Stimulated activated CD8-positive, alpha-beta memory T cell treated with anti-CD3 and anti-CD28 coated beads, Interleukin-7, amount 100 ng/mL, for 48 hours (primary cell): Measurements from ENCODE around the gene MTCL1.
A peak's percentile ranks its signal among the peaks of the same experiment; 100 is the strongest.

ENCODE experiments used
- DNase-seq, 2 donors: peaks; one replicate each; pipeline ENCODE4 v3.0.0-alpha.2; 2020; ENCODE audit warnings: low read depth in 1 of 2; ENCODE audit errors: extremely low read depth in 1 of 2

MTCL1 gene

DNA sequence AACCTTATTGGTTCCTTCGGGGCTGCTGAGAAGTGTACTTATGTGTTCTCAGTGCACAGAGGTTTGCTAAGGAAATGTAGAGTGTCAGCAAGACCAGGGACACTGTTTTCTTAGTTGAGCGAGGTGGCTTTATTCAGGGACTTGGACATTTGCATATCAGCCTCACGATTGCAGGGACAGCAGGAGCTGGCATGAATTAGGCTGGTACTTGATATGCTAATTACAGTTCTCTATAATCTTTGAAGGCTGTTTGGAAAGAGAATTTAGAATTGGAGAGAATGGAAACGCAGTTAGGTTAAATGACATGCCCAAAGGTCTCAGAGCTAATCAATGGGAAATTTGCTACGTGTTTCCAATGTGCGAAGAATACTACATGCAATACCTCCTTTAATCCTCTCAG is 18.7 kb upstream of the MTCL1 start:
- no peak for DNase-seq

DNA sequence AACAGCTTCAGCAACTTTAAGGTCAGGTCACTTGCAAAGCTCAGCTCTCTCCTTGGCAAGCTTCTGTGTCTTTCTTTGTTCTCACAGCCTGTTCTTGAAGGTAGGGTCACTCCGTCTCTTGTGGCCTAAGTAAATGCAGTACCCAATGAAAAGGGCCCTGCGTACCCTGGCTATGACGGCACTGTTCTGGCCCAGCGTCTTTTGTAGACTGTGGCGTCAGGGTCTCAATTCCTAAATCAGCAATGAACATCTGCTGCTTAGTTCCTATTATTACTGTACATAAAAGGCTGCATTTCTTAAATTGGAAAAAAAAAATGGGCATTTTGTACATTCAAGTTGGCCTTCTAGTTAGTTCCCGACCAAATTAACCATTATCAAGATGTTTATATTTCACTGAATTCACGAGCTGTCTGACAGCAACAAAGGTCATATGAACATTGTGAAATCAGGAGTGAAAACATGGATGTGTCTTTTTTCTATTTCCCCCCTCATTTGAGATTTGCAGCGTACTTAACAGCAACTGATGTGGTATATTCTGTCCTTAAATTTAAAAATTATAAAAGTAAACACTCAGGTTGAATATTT is 17.0 kb upstream of the MTCL1 start:
- DNase-seq = no peak

DNA sequence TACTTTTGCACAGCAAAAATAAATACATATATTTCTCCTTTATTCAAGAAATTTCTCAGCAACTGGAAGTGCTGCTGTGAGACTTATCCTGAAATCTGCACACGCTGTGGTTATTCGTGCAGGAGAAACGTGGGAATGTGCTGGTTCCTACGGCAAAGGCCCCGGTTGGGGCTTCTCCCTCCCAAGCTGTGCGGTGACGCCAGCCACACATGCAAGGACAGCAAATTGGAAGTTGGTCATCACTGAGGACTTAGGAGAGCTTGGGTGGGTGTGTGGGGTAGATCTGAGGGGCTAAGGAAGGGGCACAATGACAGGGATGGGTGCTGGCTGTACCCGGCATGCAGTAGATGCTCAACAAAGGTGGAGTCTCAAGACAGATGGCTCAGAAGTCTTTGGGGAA is 16.5 kb upstream of the MTCL1 start:
- no peak for DNase-seq

DNA sequence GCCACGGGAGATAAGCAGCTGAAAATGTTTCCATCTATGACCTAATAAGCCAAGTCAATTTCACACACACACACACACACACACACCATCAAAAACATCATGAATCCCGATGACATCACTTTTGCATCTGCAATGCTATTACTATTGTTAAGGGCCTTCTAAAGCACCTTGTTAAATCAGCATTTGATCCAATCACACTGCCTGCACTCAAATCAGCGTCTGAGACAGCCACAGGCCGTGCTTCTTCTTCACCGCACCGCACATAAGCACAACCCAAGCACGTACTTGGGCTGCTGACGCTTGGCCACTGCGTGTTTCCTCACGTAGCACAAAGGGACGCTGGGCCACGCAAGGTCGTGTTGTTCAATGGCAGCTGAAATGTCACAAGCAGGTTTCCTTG is 15.8 kb upstream of the MTCL1 start:
- no peak for DNase-seq

DNA sequence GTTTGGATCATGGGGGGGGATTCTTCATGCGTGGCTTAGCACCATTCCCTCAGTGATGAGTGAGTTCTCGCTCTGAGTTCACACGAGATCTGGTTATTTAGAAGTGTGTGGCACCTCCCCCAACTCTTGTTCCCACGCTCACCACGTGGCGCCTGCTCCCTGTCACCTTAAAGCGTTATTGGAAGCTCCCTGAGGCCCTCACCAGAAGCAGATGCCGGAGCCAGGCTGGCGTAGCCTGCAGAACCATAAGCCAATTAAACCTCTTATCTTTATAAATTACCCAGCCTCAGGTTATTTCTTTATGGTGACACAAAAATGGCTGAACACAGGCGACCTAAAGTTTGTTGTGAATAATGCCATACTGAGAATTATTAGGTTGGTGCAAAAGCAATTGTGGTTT is 10.5 kb upstream of the MTCL1 start:
- no peak for DNase-seq

DNA sequence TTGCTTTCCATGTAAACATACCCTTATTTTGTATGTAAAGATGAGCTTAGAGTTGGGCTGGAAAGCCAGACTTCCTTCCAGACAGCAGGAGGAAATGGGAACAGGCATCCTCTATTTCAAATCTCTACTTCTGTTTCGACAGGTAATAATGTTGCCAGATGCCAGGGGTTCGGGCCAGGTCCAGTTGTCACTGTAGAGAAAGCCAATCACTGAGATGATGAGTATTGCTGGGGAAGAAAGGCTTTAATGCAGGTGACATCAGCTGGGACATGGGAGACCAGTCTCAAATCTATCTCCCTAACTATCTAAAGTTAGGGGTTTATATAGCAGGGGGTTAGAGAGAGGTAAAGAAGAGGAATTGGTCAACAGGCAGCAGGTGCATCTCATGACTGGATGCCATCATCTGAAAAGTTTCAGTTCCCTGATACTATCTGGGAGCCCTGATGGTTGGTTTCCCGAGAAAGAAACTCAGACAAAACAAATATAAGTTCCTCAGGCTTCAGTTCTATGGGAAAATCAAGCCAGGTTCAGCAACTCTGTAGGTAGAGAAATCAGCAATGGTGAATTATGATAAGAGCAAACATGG is 9.3 kb upstream of the MTCL1 start:
- DNase-seq = no peak

DNA sequence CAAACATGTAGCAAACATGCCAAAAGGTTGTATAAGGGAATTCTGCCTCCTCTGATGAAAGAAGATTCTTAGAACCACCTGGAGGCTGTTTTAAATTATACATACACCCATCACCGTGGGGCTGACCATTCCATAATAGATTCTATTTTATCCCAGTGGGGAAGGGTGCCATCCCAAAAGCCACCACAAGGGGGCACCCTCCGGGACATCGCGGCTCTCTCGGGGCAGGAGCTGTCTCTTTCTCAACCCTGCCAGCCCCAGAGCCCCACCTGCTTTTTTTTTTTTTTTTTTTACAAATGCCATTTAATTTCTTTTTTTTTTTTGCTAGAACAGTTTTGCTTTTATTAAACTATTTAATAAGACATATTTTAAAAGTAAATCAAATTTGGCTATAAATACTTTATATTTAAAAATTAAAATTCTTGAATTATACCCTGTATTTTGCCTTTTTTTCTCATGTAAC is 8.6 kb upstream of the MTCL1 start:
- peak; percentile 37 to 50 for DNase-seq

DNA sequence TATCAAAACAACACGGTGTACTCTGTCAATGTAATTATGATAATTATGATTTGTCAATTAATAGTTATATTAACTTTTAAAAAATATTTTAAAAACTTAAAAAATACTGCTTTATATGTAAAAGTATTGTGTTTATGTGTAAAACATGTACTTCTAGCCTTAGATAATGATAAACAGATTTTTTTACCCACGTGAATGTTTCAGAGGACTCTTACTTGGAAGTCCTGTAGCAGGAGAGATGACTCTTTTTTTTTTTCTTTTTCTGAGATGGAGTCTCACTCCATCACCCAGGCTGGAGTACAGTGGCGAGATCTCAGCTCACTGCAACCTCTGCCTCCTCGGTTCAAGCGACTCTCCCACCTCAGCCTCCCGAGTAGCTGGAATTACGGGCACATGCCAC is 6.2 kb upstream of the MTCL1 start:
- no peak for DNase-seq

DNA sequence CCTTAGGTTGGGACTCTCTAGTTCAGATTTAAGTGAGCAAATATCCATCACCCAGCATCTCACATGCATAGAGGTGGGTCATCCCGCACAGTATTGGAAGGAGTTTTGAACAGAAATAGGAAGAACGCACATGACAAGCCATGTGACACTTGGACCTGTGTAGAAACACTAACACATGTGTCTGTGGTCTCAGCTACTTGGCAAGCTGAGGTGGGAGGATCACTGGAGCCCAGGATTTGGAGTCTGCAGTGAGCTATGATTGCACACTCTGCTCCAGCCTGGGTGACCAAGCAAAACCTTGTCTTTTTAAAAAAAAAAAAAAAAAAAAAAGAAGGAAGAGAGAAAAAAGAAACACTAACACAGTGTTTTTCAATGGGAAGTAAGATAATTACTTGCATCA is 5.4 kb upstream of the MTCL1 start:
- no peak for DNase-seq

DNA sequence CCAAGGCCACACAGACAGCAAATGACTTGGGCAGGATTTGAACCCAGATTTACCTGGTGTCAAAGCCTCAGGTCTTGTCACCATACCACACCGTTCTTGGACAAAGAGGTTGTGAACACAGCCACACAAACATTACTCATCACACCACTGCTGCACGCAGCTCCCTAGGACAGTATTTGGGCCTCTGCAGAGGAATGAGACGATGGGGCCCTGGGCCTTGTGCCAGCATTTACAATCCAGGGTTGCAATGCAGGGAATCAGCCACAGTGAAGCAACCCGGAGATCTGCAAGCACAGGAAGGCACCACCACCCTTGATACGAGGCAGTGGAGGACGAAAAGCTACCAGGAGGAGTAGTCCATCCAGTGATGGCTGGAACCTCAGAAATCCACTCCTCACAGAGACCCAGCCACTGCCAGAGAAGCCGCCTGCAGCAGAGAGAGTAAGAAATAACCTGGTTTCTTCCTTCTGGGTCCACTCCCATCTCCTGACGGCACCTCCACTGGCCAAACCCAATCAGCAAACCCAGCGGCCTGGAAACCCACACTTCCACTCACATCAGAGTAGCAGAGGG is 3.7 kb upstream of the MTCL1 start:
- DNase-seq = no peak

DNA sequence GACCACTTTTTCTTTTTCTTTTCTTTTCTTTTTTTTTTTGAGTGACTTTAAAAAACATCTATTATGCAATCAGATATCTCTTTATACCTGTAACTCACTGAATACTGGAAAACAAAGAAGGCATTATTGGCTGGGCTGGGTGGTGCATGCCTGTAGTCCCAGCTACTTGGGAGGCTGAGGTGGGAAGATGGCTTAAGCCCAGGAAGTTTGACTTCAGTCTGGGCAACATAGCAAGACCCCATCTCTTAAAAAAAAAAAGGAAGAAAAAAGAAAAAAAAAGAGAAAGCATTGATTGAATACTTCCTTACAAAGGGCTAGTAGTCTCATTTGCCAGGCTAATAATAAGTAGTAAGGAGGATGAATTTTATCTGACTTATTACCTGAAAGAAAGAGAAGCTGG is 2.7 kb upstream of the MTCL1 start:
- no peak for DNase-seq

DNA sequence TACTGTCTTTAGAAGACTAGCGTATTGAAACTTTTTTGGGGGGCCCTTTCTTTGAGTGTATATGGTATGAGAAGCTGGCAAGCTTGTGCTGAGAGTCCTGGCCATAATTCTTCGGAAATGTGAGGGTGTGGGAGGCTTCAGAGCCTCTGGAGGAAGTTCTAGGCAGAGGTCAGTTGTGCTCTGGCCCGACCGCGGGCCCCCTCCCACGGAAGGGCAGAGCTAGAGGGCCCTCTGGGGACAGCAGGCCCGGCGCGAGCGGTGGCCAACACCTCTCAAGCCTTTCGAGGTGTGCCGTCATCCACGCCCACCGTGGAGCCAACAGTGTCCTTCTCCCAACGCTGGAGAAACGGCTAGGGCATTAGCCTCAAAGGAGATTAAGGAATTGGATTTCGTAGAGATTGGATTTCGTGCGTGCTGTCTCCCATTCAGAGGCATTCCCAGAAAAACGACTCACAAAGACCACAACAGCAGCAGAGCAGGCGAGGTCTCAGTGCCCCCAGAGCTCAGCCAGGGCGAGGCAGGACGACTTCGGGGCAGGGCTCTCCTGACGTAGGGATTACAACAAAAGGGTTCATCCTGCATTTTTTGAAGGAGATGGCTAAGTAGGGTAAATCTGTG is 2.2 kb upstream of the MTCL1 start:
- no peak for DNase-seq

DNA sequence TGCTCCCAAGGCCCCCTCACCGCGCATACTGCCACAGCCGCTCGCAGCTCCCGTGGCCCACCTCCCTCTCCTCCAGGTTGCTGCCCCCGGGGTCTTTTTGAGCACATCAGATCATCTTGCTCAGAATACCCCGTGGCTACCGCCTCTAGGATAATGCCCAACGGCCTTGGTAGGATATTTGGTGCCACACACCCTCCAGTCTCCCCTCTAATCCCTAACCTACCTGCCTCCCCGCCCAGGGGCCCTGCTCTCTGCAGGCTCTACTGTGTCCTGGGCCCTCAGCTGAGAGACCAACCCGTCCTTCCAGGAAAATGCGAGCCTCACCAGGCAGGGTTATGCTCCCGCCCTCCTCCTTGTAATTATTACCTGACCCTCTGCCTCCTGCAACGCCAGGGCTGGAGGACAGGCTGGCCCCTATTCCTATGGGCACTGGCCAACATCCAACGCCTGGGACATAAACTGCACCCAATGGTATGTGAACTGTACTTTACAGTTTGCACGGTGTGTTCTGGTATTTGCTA is 1.5 kb upstream of the MTCL1 start:
- no peak for DNase-seq

DNA sequence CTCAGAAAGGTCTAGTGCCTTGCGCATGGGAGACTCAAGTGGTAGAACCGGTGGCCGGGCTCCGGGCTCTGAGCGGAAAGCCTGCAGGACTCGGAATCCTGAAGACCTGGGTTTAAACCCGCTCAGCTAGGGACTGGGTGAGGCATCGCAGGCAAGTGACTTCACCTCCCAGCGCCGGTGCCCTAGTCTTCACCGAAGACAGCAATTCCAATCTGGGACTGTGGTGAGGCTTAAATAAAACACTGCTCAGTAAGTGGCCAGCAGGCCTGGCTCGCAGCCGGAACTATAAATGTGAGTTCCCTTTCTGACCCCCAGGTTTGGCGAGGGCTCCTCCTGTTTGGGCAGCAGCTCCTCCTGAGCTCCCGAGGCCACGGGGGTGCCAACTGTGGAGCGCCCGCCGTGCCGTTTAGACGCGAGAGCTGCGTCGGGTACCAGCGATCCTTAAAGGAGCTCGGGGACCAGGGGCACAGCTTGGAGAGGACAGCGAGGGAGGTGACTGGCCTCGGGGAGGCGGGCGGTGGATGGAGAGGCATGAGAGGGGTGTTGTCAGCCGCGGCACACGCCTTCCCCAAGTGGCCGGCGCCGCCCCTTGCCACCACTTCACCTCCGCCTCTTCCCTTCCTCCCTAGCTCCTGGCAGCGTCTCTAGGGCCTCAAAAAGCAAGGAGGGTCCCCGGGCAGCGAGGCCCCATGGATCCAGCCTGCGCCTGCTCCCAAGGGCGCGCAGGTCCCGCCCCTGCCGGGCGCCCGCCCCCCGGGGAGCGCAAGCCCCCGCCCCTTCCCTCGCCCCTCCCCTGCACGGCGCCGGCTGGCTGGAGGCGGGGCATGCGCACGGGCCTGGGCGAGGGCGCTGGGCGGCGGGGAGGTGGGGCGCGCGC is 757 bp upstream of the MTCL1 start:
- peak; percentile 66 to 70 for DNase-seq

DNA sequence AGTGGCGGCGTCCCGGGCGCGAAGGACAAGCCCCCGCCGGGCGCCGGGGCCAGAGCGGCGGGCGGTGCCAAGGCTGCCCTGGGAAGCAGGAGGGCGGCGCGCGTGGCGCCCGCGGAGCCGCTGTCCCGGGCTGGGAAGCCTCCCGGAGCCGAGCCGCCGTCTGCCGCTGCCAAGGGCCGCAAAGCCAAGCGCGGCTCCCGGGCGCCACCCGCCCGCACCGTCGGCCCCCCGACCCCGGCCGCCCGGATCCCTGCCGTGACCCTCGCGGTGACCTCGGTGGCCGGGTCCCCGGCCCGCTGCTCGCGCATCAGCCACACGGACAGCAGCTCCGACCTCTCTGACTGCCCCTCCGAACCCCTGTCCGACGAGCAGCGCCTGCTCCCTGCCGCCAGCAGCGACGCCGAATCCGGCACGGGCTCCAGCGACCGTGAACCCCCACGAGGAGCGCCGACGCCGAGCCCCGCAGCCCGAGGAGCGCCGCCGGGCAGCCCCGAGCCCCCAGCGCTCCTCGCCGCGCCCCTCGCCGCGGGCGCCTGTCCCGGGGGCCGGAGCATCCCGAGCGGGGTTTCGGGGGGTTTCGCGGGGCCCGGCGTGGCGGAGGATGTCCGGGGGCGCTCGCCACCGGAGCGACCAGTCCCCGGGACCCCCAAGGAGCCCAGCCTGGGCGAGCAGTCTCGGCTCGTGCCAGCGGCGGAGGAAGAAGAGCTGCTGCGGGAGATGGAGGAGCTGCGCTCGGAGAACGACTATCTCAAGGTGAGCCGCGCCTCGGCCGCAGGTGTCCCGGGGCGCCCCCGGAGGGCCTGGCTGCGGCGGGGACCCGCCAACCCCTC is 820 bp downstream of the MTCL1 start:
- no peak for DNase-seq

DNA sequence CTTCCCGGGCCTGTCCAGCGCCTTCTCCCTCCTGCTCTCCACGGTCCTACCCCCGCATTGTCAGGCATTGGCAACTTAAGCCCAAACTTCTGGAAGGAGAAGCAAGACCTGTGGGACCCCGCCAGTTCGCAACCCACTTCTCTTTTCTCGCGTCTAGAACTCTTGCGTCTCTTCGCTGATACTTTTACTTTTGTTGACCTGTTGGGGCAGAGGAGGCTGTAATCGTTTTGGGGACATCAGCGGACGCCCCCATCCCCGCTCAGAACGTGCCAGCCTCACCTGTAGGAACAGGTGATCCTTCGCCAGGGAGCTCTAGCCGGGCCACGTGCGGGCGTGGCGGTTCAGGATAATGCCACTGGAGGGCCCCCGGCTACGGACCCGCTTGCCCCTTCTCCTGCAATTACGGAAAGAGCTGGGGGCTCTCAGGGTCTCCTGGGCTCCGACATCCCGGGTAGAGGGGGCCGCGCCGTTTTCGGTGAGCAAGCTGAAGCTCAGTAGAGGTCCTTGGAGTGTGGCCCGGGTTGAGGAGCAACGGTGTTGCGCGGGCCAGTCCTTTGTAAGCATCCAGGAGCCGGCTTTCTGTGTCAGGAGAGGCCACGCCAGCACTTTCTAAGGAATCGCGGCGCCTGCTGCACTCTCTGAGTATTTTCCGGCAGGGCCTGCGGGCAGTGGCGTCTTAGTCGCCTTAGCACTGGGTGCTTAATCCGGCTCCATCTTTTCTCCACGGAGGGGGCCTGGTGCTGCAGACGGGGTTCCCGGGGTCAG is 1.6 kb downstream of the MTCL1 start:
- DNase-seq = no peak

DNA sequence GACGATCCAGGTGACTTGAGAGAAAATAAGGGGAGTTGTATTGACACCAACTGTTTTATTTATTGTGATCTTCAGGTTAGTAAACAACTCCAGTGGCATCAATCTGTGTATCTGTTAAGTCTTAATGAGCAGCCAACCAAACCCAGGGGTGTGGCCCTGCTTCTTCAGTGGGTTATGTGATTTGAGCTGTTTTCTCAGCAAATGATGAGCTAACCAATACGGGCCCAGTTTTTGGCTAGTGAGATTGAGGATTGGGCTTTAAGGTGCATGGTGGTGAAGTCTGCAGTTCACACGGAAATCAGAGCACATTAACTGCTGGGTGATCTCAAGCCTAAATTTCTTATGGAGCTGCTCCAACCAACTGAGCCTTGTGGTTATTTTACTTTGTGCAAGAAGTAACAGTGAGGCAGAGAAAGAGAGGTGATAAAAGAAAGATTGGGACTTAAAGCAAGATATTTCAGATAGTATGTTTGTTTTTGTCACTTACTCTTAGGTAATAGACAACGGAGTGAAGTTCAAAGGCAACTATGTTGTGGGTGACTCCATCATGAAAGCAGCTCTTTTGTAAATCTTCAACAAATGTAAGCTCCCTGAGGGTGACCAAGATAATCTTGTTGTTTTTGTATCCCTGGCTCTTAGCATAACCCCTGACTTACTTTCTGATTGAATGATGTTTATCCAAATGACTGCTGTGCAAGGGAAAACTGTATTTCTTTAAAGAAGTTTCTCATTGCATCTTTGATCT is 2.4 kb downstream of the MTCL1 start:
- no peak for DNase-seq

DNA sequence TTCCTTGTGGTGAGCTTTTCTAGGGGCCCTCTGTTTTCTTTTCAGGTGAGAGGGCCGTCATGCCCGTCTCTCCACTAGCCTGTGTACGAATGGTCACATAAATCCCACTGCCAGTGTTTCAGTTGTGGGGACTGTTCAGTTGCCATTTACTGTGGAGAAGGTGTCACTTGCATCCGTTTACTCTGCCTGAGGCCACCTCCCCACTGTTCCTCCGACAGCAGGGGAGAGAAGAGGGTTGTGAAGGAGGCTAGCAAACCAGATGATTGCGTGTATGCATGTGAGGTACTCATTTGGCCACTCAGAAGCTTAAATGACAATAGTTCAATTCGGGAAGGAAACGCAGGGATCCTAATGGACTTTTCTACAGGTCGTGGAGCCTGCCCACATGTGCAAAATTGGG is 3.3 kb downstream of the MTCL1 start:
- no peak for DNase-seq
